HG03457 (cell line): ENCODE data around the gene TOP1.
A peak's percentile ranks its signal among the peaks of the same experiment; 100 is the strongest.

ENCODE experiments used
- ATAC-seq: cut with Tn5 transposase; IDR thresholded peaks from one replicate; pipeline ENCODE4 v1.9.1; 2021; ENCODE audit warnings: moderate number of reproducible peaks; ENCODE audit not compliant: unreplicated experiment

The TOP1 gene

DNA sequence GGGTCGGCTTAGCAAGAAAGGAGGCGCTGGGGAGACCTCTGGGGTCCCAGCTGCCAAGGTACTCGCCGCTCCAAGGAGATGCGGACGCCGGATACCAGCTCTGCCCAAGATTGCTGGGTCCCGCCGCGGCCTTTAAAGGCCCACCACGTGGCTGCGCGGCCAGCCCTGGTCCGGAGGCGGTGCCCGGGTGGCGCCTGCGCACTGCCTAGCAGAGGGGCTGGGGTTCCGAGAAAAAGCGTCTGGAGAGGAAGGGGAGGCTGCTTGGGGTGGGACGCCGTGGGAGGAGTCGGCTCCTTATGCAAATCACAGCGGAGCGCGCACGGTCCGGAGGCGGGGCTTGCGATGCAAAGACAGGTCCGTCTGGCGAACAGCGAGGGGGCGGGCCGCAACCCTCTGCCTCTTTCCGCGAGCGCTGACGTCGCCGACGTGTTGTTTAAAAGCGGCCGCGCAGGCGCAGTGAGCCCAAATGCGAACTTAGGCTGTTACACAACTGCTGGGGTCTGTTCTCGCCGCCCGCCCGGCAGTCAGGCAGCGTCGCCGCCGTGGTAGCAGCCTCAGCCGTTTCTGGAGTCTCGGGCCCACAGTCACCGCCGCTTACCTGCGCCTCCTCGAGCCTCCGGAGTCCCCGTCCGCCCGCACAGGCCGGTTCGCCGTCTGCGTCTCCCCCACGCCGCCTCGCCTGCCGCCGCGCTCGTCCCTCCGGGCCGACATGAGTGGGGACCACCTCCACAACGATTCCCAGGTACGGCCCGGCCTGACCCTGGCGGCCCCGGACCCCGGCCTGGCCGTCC is at the start of gene TOP1:
Gene TOP1, plus strand, starts transcription at position 464 of the 791 bp plus-strand sequence. Its CDS starts 246 bp downstream, at position 710.
- peak; percentile 80 for ATAC-seq

DNA sequence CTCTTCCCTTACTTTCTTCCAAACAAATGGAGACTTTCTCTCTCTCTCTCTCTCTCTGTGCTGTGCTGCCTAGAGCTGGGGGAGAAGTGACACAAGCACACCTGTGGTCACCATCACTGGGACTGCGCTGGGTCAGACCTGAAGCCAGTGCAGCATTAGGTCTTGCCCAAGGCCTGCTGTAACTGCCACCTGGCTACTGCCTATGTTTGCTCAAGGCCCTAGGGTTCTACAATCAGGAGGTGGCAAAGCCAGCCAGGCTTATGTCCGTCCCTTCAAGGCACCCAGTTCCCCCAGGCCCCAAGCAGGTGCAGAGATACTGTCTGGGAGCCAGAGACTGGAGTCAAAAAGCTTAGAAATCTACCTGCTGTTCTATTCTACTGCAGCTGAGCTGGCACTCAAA is 49.4 kb upstream of the TOP1 start:
- no peak for ATAC-seq

GRCh38 chr20:40980106-40980827 is 48.4 kb upstream of the TOP1 start:
- no peak for ATAC-seq

- ATAC-seq, result no peak
Measured at GRCh38 chr20:40980828-40981310, 47.8 kb upstream of the TOP1 start.

GRCh38 chr20:40982415-40983145 is 46.0 kb upstream of the TOP1 start:
- ATAC-seq, result no peak

- no peak for ATAC-seq
Measured at GRCh38 chr20:40983898-40984297, 44.7 kb upstream of the TOP1 start.

GRCh38 chr20:40984496-40984895 is 44.1 kb upstream of the TOP1 start:
- no peak for ATAC-seq

- ATAC-seq, result no peak
Measured at GRCh38 chr20:40986774-40987173, 41.8 kb upstream of the TOP1 start.

- ATAC-seq, result no peak
Measured at GRCh38 chr20:40990542-40991120, 38.0 kb upstream of the TOP1 start.

DNA sequence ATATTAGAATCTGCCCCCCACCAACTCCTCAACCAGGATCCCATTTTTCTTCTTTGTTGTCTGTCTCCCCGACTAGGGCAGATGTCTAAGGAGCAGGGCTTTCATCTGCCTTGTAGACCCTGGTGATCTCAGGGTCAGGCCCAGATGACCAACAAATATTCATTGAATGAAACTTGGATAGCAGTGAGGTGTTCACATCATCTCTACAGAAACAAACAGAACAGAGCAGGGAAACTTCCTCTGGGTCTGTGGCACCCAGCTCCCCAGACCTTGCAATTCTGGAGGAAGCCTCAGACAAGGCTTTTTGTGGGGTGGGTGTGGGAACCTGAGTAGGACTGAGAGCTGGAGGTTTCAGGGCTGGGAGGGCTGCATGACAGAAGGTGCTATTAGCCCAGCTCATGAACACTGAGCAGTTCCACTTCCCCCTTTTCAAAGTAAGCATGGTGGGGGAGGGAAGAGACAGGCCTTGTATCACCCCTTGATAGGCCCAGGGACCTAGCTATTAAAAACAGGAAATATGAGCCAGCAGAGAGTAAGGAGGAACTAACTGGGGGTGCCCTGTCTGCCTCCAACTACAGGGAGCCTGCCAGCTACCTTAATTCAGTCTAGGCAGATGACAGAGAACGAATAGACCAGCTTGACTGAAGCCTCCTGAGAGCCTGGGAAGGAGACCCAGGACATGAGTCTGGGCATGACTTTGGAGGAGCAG is 37.3 kb upstream of the TOP1 start:
- peak; percentile 89 for ATAC-seq

DNA sequence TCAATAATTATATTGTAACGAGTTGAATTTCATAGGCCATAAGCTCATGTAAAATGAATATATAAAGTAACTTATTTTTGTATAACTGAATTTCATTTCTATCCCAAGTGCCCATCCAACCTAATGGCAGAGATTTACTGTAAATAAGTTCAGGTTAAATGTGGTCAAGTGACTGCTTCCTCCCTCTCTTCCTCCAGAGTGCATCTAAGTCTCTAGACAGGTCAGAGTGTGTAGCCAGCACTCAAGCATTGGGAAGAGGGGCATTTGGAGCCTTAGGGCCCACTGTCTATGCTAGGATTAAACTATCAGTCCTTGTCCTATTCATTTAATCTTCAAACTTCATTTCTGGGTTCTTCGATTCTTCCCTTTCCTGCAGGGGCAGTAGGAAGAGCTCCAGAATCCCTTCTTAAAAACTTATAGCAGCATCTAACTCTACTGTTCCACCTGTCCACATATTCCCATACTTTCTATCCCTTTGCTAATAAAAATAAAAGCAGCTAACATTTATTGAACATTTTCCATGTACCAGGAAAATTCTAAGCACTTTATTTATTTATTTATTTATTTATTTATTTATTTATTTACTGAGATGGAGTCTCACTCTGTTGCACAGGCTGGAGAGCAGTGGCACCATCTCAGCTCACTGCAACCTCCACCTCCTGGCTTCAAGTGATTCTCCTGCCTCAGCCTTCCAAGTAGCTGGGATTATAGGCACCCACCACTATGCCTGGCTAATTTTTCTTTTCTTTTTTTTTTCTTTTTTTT is 36.1 kb upstream of the TOP1 start:
- no peak for ATAC-seq

DNA sequence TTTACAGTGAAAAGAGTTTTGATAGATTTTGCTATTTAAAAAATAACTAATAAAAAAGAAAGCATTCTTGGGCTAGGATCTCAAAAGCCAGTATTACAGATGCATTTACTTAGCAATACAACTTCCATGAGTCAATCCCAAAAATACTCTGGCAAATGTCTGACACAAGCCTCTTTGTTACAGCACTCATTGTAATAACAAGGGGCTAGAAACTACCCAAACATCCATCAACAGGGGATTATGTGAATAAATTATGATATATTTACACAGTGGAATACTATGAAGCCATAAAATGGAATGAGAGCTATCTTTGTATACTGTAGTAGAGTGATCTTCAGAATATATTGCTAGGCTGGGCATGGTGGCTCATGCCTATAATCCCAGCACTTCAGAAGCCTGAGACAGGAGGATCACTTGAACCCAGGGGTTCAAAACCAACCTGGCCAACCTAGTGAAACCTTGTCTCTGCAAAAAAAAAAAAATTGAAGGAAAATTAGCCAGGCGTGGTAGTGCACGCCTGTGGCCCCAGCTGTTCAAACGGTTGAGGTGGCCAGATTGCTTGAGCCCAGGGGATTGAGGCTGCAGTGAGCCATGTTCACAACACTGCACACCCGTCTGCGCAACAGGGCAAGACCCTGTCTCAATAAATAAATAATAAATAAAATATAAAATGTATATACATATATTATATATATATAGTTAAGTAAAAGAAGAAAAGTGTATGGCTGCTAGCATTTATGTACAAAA is 34.7 kb upstream of the TOP1 start:
- ATAC-seq, result no peak

DNA sequence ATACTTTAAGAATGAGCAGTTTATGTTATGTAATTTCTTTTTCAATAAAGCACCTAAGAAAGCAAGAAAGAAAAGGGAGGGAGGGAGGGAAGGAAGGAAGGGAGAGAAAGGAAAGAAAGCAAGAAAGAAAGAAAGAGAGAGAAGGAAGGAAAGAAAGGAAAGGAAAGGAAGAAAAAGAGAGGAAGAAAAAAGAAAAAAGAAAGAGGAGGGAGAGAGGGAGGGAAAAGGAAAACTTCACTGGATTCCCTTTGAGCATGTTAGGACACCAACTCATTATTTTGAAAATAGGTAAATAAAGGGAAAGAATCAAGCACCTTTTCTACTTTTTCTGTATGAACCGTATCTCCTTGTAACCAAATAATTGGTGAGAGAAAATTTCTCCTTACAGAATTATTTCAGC is 32.3 kb upstream of the TOP1 start:
- ATAC-seq, result no peak

DNA sequence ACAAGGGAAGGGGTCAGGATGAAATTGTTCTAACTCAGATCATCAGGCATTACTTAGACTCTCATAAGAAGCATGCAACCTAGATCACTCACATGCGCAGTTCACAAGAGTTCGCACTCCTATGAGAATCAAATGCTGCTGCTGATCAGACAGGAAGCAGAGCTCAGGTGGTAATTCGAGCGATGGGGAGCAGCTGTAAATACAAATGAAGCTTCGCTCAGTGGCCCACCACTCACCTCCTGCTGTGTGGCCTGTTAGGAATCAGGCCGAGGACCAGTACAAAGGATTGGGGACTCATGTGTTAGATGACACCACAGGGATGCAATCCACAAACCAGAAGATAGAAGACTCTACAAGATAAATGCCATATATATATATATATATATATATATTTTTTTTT is 31.5 kb upstream of the TOP1 start:
- ATAC-seq, result no peak

DNA sequence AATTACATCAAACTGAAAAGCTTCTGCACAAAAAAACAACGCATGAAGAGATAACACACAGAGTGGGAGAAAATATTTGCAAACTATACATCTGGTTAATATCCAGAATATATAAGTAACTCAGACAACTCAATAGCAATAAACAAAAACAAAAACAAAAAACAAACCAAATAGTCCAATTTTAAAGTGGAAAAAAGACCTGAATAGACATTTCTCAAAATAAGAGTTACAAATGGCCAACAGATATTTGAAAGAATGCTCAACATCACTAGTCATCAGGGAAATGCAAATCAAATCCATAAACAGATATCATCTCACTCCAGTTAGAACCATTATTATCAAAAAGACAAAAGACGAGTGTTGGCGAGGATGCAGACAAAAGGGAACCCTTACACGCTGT is 28.8 kb upstream of the TOP1 start:
- no peak for ATAC-seq

GRCh38 chr20:41000628-41001027 is 28.0 kb upstream of the TOP1 start:
- no peak for ATAC-seq

DNA sequence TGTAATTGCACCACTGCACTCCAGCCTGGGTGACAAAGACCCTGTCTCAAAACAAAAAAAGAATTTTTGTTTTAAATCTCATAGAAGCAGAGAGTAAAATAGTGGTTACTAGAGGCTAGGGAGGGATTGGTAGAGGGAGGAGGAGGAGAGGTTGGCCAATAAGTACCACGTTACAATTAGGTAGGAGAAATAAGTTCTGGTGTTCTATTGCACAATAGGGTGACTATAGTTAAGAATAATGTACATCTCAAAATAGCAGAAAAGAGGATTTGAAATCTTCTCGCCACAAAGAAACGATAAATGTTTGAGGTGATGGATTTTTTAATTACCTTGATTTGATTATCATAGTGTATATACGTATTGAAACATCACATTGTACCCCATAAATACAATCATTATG is 27.1 kb upstream of the TOP1 start:
- no peak for ATAC-seq

DNA sequence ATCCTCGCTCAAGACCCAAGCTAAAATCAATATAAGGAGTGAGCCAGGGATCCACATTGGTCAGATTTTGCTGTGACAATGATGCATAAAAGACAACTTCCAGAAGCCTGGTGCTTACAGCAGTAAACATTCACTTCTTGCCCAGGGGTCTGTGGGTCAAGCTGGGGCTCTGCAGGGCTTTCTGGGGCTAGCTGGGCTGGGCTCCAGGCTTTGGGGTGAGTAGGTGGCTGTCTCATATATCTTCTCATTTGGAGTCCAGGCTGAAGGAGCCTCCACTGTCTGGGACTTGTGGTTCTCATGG is 25.8 kb upstream of the TOP1 start:
- ATAC-seq, result no peak
